ENCODE measurements around the gene PTGDS.
A peak's percentile ranks its signal among the peaks of the same experiment; 100 is the strongest.

The PTGDS gene

GRCh38 chr9:136958898-136959850 is 18.1 kb upstream of the PTGDS start:
- no peak for DNase-seq

- no peak for DNase-seq
Measured at GRCh38 chr9:136960212-136960937, 16.9 kb upstream of the PTGDS start.

- DNase-seq = no peak
Measured at GRCh38 chr9:136960938-136961275, 16.4 kb upstream of the PTGDS start.

GRCh38 chr9:136961279-136962065 is 15.8 kb upstream of the PTGDS start:
- DNase-seq = peak; percentile 33

GRCh38 chr9:136962163-136962562 is 15.1 kb upstream of the PTGDS start:
- DNase-seq = no peak

GRCh38 chr9:136962701-136963248 is 14.5 kb upstream of the PTGDS start:
- no peak for DNase-seq

GRCh38 chr9:136963341-136963740 is 14.0 kb upstream of the PTGDS start:
- DNase-seq = no peak

- DNase-seq = no peak
Measured at GRCh38 chr9:136963751-136964150, 13.6 kb upstream of the PTGDS start.

GRCh38 chr9:136964171-136964689 is 13.1 kb upstream of the PTGDS start:
- no peak for DNase-seq

GRCh38 chr9:136964833-136965422 is 12.4 kb upstream of the PTGDS start:
- no peak for DNase-seq

- peak; percentile 70 for DNase-seq
Measured at GRCh38 chr9:136965771-136966484, 11.4 kb upstream of the PTGDS start.

- DNase-seq = no peak
Measured at GRCh38 chr9:136968333-136969127, 8.8 kb upstream of the PTGDS start.

- no peak for DNase-seq
Measured at GRCh38 chr9:136969150-136969549, 8.2 kb upstream of the PTGDS start.

- no peak for DNase-seq
Measured at GRCh38 chr9:136969774-136970173, 7.5 kb upstream of the PTGDS start.

- no peak for DNase-seq
Measured at GRCh38 chr9:136970361-136970760, 6.9 kb upstream of the PTGDS start.

- DNase-seq = no peak
Measured at GRCh38 chr9:136971746-136972145, 5.6 kb upstream of the PTGDS start.

- DNase-seq = no peak
Measured at GRCh38 chr9:136972335-136972734, 5.0 kb upstream of the PTGDS start.

- DNase-seq = no peak
Measured at GRCh38 chr9:136972743-136973142, 4.6 kb upstream of the PTGDS start.

- DNase-seq = no peak
Measured at GRCh38 chr9:136973618-136974617, 3.4 kb upstream of the PTGDS start.

Measured in eye (tissue), 1 donor.